T-cell (primary cell): ENCODE data around the gene IL1R2. TPM values are rescaled to one million over a fixed set of nuclear protein-coding genes. Genes with fewer than 3 reads are reported as not detected.

Experiments
- ATAC-seq, 4 experiments: fragments of 200-7000 bp in 3 of 4; fragments of 150-1000 bp in 1 of 4; cut with Tn5 transposase; replicated peaks in 1 of 4; 1 replicate in 3 of 4; 2 replicates in 1 of 4; pipeline ENCODE4 v1.10.0; 2021; ENCODE audit warnings: moderate library complexity in 3 of 4, mild to moderate bottlenecking in 2 of 4, moderate number of reproducible peaks in 1 of 4
- CTCF ChIA-PET, 2 donors: fragments of 300-600 bp; sonication (Branson Sonifier 250); formaldehyde crosslinking; loops; one replicate each; lab custom pipeline; 2022; ENCODE audit warnings: antibody characterized with exemption in 2 of 2; lab: Charles Lee
- POLR2A ChIA-PET, 2 donors: fragments of 300-600 bp; sonication (Branson Sonifier 250); formaldehyde crosslinking; loops; one replicate each; lab custom pipeline; 2022; ENCODE audit warnings: antibody characterized with exemption in 2 of 2; lab: Charles Lee
- DNase-seq, 35 experiments: peaks; one replicate each; pipeline versions ENCODE4 v3.0.0 to v3.0.0-alpha.2; 2013 to 2023
- H3K27ac ChIP-seq: one replicate; pipeline ENCODE4 v1.5.1; 2013; ENCODE audit warnings: low read length
- H3K27me3 ChIP-seq, 2 experiments: replicated peaks in 1 of 2; 1 replicate in 1 of 2; 2 replicates in 1 of 2; pipeline versions ENCODE4 v1.6.1 to v1.7.0; 2013; ENCODE audit warnings: low read length in 1 of 2, mixed read lengths in 1 of 2; ENCODE audit not compliant: control insufficient read depth in 2 of 2, insufficient read depth in 2 of 2; ENCODE audit errors: extremely low read depth in 1 of 2
- H3K36me3 ChIP-seq, 2 donors: 1 replicate in 1 of 2; 2 replicates in 1 of 2; pipeline versions ENCODE4 v1.6.1 to v1.7.0; 2013; ENCODE audit warnings: low read length in 1 of 2; ENCODE audit not compliant: control insufficient read depth in 2 of 2, insufficient read depth in 1 of 2; ENCODE audit errors: extremely low read depth in 1 of 2
- H3K4me1 ChIP-seq, 2 experiments: 1 replicate in 1 of 2; 2 replicates in 1 of 2; pipeline versions ENCODE4 v1.6.1 to v1.7.0; 2013; ENCODE audit warnings: low read length in 2 of 2, mixed read lengths in 1 of 2; ENCODE audit not compliant: insufficient read depth in 2 of 2, control insufficient read depth in 1 of 2; ENCODE audit errors: extremely low read depth in 1 of 2
- H3K4me3 ChIP-seq, 2 donors: 1 replicate in 1 of 2; 2 replicates in 1 of 2; pipeline versions ENCODE4 v1.5.1 to v1.7.0; 2013; ENCODE audit warnings: mild to moderate bottlenecking in 2 of 2, low read length in 1 of 2, moderate library complexity in 1 of 2; ENCODE audit not compliant: control insufficient read depth in 1 of 2; ENCODE audit errors: extremely low read depth in 1 of 2
- H3K9me3 ChIP-seq: 2 replicates; pipeline ENCODE4 v1.7.0; 2013
- H3K27ac Mint-ChIP-seq, 2 donors: one replicate each; pipeline ENCODE4 v1.8.0; 2020 to 2021; ENCODE audit warnings: mild to moderate bottlenecking in 2 of 2, mixed read lengths in 2 of 2
- H3K27me3 Mint-ChIP-seq, 2 donors: one replicate each; pipeline ENCODE4 v1.8.0; 2021 to 2022; ENCODE audit warnings: mixed read lengths in 2 of 2
- H3K36me3 Mint-ChIP-seq: one replicate; pipeline ENCODE4 v1.8.0; 2021; ENCODE audit warnings: mixed read lengths
- H3K4me1 Mint-ChIP-seq, 3 donors: one replicate each; pipeline ENCODE4 v1.8.0; 2020 to 2022; ENCODE audit warnings: mixed read lengths in 3 of 3, mild to moderate bottlenecking in 1 of 3
- H3K4me3 Mint-ChIP-seq, 3 donors: one replicate each; pipeline ENCODE4 v1.8.0; 2020 to 2022; ENCODE audit warnings: mild to moderate bottlenecking in 3 of 3, mixed read lengths in 3 of 3, moderate library complexity in 3 of 3
- H3K9me3 Mint-ChIP-seq, 3 donors: one replicate each; pipeline ENCODE4 v1.8.0; 2020 to 2022; ENCODE audit warnings: mixed read lengths in 3 of 3
- whole genome bisulfite sequencing: methylation state at CpG from one replicate; pipeline ENCODE4 v1.1.5; 2013; ENCODE audit warnings: missing lambda C conversion rate; ENCODE audit not compliant: insufficient coverage; 5-methylcytosine and 5-hydroxymethylcytosine counted together
- total RNA-seq, 35 experiments: library from RNA in 6 of 35; stranded (reverse) in 6 of 35; fragments of 120-200 nt in 1 of 35; gene quantifications; one replicate each; pipeline versions ENCODE4 v1.2.1 to v1.2.4 and lab custom pipeline; 2013 to 2026

Gene IL1R2
- total RNA-seq, 5 donors from 2014 or later (not counting 1 experiment from before 2014, with no cell fraction given) = 0.25 to 0.59 (median 0.44) TPM; not detected in 2

- H3K27me3 Mint-ChIP-seq = no peaks in the 10 kb centered on the region
- 90% methylated on average over 7 of the region's 12 CpGs for WGBS
- Histone ChIP-seq H3K4me3 (no peak overlapping the region), H3K4me1 (no peaks in the 10 kb centered on the region), H3K27me3 (peaks cover 0 to 15% of the 10 kb centered on the region in 2 experiments), H3K27ac (no peak overlapping the region), H3K9me3 (no peaks in the 10 kb centered on the region), H3K36me3 (no peaks in the 10 kb centered on the region)
- H3K4me1 Mint-ChIP-seq = peaks cover 0 to 6% (median 0%) of the 10 kb centered on the region in 3 donors
- ChIA-PET POLR2A (no interaction called here), CTCF (interaction anchor here in 1 of 2 donors (0.6 kb wide), 1 partner anchor 174 kb away, joined by 3 read pairs; no protein-coding TSS in a partner anchor)
- H3K4me3 Mint-ChIP-seq = no peak overlapping the region
- H3K36me3 Mint-ChIP-seq = peaks cover 3% of the 10 kb centered on the region
- ATAC-seq (no peak), DNase-seq (peak in 1 of 35 experiments; percentile 15)
- H3K27ac Mint-ChIP-seq = no peak overlapping the region
- peaks cover 4 to 8% (median 6%) of the 10 kb centered on the region in 3 donors for H3K9me3 Mint-ChIP-seq
Measured at GRCh38 chr2:101961338-101962191, 30.2 kb upstream of the IL1R2 start.

- no peaks in the 10 kb centered on the region for H3K9me3 ChIP-seq
- CTCF ChIA-PET = no interaction called here
- peaks cover 0 to 6% (median 0%) of the 10 kb centered on the region in 3 donors for H3K4me1 Mint-ChIP-seq
- 80% methylated on average over 2 of the region's 11 CpGs for WGBS
- H3K27ac ChIP-seq = no peak overlapping the region
- no peak overlapping the region for H3K4me3 ChIP-seq
- POLR2A ChIA-PET = no interaction called here
- H3K27me3 Mint-ChIP-seq = no peaks in the 10 kb centered on the region
- no peaks in the 10 kb centered on the region for H3K4me1 ChIP-seq
- no peak overlapping the region for H3K4me3 Mint-ChIP-seq
- H3K27me3 ChIP-seq = peaks cover 0 to 15% of the 10 kb centered on the region in 2 experiments
- ATAC-seq (no peak), DNase-seq (no peak)
- no peaks in the 10 kb centered on the region for H3K36me3 ChIP-seq
- peaks cover 3% of the 10 kb centered on the region for H3K36me3 Mint-ChIP-seq
- H3K27ac Mint-ChIP-seq = no peak overlapping the region
- H3K9me3 Mint-ChIP-seq = peaks cover 3 to 8% (median 4%) of the 10 kb centered on the region in 3 donors
Measured at GRCh38 chr2:101962309-101962708, 29.5 kb upstream of the IL1R2 start.

DNA sequence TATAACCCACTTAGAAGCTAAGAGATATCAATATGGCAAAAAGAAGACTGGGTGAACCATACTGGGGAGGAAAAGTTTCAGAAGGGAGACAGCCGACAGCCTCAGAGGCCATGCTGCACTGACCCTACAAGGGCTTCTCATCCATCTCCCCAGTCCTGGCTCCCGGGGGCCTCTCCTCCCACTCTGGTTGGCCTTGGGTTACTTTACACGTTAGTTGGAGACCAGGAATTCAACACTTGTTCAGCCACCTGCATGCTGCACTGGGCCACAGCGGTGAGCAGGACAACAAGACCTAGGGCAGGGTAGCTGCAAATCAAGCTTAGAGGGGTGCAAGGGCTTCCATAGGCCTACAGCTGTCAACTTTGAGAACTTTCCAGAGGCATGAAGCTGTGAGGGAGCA, 28.6 kb upstream of the IL1R2 start:
- peaks cover 0 to 6% (median 0%) of the 10 kb centered on the region in 3 donors for H3K4me1 Mint-ChIP-seq
- H3K9me3 ChIP-seq = no peaks in the 10 kb centered on the region
- H3K36me3 Mint-ChIP-seq = no peaks in the 10 kb centered on the region
- H3K4me1 ChIP-seq = no peaks in the 10 kb centered on the region
- no peak overlapping the region for H3K4me3 Mint-ChIP-seq
- H3K27ac Mint-ChIP-seq = no peak overlapping the region
- WGBS = 79% methylated on average over 3 of the region's 4 CpGs
- no peak overlapping the region for H3K4me3 ChIP-seq
- POLR2A ChIA-PET = no interaction called here
- H3K27ac ChIP-seq = no peak overlapping the region
- peaks cover 0 to 15% of the 10 kb centered on the region in 2 experiments for H3K27me3 ChIP-seq
- H3K27me3 Mint-ChIP-seq = no peaks in the 10 kb centered on the region
- H3K36me3 ChIP-seq = no peaks in the 10 kb centered on the region
- no peak for ATAC-seq
- CTCF ChIA-PET = no interaction called here
- peaks cover 0 to under 1% (median under 1%) of the 10 kb centered on the region in 3 donors for H3K9me3 Mint-ChIP-seq
- no peak for DNase-seq

- Mint-ChIP-seq H3K36me3 (no peaks in the 10 kb centered on the region), H3K4me1 (peaks cover 0 to 6% (median 0%) of the 10 kb centered on the region in 3 donors), H3K9me3 (peaks cover 5 to 21% (median 7%) of the 10 kb centered on the region in 3 donors), H3K4me3 (no peak overlapping the region), H3K27me3 (no peaks in the 10 kb centered on the region), H3K27ac (no peak overlapping the region)
- ATAC-seq (no peak), DNase-seq (no peak)
- Histone ChIP-seq H3K36me3 (no peaks in the 10 kb centered on the region), H3K4me1 (no peaks in the 10 kb centered on the region), H3K4me3 (no peak overlapping the region), H3K27me3 (peaks cover 0 to 2% of the 10 kb centered on the region in 2 experiments), H3K9me3 (no peaks in the 10 kb centered on the region), H3K27ac (no peak overlapping the region)
- CTCF ChIA-PET = interaction anchor here in 1 of 2 donors (0.9 kb wide), 1 partner anchor 1810 kb away, joined by 3 read pairs; no protein-coding TSS in a partner anchor
- POLR2A ChIA-PET = no interaction called here
- WGBS = 84% methylated on average over 4 of the region's 7 CpGs
Measured at GRCh38 chr2:101967826-101968513, 23.8 kb upstream of the IL1R2 start.

- no peaks in the 10 kb centered on the region for H3K27me3 Mint-ChIP-seq
- ChIA-PET POLR2A (no interaction called here), CTCF (no interaction called here)
- Histone ChIP-seq H3K4me1 (no peaks in the 10 kb centered on the region), H3K27ac (no peak overlapping the region), H3K36me3 (no peaks in the 10 kb centered on the region), H3K27me3 (no peaks in the 10 kb centered on the region), H3K4me3 (no peak overlapping the region), H3K9me3 (no peaks in the 10 kb centered on the region)
- H3K4me1 Mint-ChIP-seq = peaks cover 0 to 5% (median 0%) of the 10 kb centered on the region in 3 donors
- H3K27ac Mint-ChIP-seq = no peak overlapping the region
- DNase-seq (no peak), ATAC-seq (no peak)
- WGBS = 69% methylated on average over 3 of the region's 3 CpGs
- H3K36me3 Mint-ChIP-seq = no peaks in the 10 kb centered on the region
- H3K9me3 Mint-ChIP-seq = peaks cover 5 to 21% (median 7%) of the 10 kb centered on the region in 3 donors
- no peak overlapping the region for H3K4me3 Mint-ChIP-seq
Measured at GRCh38 chr2:101969723-101970122, 22.0 kb upstream of the IL1R2 start.

DNA sequence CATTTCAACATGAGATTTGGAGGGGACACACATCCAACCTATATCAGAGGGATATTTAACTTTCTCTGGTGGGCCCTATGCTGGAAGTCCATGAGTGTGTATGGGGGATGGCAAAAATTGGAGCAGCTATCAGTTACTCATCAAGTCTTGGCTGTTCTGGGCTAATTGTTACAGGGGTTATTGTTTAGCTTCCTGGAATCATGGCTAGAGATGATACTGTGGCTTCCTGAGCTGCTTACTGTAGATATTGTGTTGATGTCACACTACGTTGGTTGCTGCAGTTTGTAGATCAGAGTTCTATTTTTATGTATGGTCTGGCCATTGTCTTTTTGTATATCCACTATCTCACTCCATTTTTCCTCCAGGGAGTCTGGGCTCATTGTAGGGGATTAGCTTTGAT, 20.9 kb upstream of the IL1R2 start:
- H3K36me3 Mint-ChIP-seq = no peaks in the 10 kb centered on the region
- ChIA-PET CTCF (no interaction called here), POLR2A (no interaction called here)
- Histone ChIP-seq H3K9me3 (no peaks in the 10 kb centered on the region), H3K36me3 (no peaks in the 10 kb centered on the region), H3K27ac (no peak overlapping the region), H3K4me1 (no peaks in the 10 kb centered on the region), H3K27me3 (no peaks in the 10 kb centered on the region), H3K4me3 (no peak overlapping the region)
- DNase-seq = no peak
- H3K4me1 Mint-ChIP-seq = no peaks in the 10 kb centered on the region
- no peak overlapping the region for H3K27ac Mint-ChIP-seq
- WGBS = no CpG with 5 or more reads among the region's 1 CpG
- ATAC-seq = no peak
- H3K27me3 Mint-ChIP-seq = no peaks in the 10 kb centered on the region
- H3K4me3 Mint-ChIP-seq = no peak overlapping the region
- peaks cover 5 to 21% (median 7%) of the 10 kb centered on the region in 3 donors for H3K9me3 Mint-ChIP-seq
